Fibroblast of skin of back (primary cell): ENCODE results near the gene SPRR2D.
"Not testable (repeated sequence)": the region's sequence is repeated elsewhere in the genome, so short reads cannot be mapped to it uniquely, and the experiment has no call there.

ENCODE experiments used
- DNase-seq: peaks from one replicate; pipeline ENCODE4 v3.0.0-alpha.2; 2013

Gene SPRR2D

DNA sequence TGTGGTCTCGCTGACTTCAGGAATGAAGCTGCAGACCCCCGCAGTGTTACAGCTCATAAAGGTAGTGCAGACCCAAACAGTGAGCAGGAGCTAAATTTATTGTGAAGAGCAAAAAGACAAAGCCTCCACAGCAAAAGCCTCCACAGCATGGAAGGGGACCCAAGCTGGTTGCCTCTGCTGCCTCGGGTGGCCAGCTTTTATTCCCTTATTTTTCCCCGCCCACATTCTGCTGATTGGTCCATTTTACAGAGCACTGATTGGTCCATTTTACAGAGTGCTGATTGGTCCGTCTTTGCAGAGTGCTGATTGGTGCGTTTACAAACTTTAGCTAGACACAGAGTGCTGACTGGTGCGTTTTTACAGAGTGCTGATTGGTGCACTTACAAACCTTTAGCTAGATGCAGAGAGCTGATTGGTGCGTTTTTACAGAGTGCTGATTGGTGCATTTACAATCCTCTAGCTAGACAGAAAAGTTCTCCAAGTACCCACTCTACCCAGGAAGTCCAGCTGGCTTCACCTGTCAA lies 29.6 kb downstream of the SPRR2D start:
- not testable (repeated sequence) for DNase-seq

DNA sequence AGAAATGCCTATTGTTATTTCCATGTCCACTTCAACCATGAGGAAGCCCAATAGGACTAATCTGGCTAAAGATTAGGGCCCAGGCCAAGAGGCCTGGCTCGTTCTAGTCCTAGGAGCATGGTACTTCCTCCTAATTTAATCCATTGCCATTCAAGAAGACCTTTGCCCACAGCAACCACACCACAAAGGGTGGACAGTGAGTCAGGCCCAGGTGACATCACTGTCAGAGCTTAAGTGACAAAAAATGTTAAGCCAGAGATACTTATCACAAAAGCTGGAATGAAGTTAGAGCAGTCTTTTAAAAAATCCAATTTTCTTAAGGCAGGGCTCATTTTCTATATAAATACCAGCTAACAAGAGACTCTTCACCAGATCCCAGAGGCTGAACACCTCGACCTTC lies 39.5 kb downstream of the SPRR2D start, which contains the start of gene SPRR3:
Gene SPRR3, plus strand, starts transcription at position 368 of the 400 bp plus-strand sequence. CDS start 1,272 bp downstream, outside the sequence.
- DNase-seq, result no peak

DNA sequence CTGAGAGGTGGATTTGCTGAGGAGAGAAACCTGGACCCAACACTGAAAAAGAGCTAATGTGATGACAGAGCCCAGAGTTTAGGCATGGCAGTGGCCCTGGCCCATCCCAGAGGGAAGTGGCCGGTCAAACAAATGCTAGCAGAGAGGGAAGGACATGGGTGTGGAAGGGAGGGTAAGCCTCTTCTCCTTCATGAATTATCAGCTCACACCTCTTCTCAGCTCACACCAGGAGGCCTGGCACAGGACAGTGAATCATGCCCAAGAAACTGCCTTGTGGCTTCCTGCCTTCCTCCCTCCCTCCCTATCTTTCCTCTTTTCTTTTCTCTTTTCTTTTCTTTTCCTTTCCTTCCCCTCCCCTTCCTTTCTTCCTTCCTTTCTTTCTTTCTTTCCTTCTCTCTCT lies 40.6 kb downstream of the SPRR2D start:
- DNase-seq, result no peak

DNA sequence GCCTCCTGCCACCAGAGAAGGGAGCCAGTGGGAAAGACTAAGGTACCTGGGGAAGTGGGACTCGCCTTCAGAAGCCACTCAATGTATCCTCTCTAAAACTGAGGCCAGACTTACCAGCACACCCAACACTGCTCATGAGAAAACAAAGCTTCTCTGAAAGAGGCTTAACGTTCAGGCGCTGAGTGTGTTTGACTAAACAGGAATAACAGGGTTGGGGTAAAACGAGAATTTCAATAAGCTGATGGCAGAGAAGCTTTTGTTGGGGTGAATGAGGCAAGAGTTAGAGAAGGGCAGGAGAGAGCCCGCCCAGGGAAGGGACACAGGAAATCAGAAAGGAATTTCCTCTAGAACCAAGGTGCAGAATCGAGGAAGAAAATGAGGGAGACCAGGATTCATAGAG lies 41.1 kb downstream of the SPRR2D start:
- DNase-seq, result no peak

DNA sequence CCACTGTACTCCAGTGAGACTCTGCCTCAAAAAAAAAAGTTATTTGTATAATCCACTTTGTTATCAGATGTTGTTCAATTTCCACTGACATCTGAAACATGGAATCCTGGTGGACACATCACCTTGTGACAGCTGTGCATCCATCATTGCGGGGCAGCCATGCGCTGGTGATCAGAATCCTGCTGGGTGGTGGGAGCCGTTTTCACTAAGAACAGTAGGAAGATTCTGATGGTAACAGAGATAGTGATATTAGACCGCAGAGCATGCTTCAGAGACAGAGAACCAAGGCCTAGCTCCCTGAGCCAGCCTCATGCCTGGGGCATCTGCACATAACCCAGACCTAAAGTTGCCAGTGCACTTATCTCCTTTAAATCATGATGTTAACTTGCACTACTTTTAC lies 42.4 kb downstream of the SPRR2D start:
- no peak for DNase-seq

DNA sequence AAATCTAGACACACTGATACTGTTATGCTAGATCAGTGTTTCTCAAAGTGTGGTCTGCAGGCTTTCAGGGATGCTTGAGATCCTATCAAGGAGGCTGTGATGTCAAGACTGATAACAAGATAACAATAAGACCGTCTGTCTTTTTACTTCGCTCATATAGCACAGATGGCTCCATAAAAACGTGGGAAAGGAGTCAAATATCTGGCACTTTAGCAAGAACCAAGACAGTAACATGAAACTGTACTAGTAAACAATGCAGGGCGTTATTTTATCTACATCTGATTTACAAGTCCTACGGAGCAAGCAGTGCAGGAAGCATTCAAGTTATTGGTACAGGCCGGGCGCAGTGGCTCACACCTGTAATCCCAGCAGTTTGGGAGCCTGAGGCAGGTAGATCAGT lies 43.0 kb downstream of the SPRR2D start:
- DNase-seq, result no peak

DNA sequence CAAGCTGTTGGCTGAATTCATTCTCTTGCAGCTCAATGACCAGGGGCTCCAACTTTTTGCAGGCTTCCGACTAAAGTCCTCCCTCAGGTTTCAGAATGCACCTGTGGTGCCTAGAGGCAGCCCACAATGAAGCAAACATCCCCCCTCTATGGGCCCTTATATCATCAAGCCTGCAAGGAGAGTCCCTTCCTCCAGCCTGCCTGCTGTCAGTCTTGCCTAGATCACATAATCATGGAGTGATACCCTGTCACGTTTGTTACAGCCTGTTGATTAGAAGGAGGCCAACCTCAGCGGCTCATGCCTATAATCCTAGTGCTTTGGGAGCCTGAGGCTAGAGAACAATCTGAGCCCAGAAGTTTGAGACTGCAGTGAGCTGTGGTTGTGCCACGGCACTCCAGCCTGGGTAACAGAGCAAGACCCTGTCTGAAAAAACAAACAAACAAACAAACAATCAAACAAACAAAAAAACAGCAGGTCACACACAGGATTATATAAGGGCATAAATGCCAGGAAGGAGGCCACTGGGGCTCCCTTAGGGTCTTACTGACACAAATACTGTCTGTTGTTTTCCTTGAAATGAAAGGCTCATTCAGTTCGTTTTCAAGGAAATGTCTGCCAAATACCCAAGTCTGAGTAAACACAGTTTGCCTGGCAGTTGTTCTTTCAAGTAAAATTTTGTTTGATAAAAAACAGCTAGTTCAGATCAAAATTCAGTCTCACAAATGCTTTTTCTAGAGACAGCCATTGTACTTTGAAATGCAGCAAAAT lies 44.1 kb downstream of the SPRR2D start:
- no peak for DNase-seq

DNA sequence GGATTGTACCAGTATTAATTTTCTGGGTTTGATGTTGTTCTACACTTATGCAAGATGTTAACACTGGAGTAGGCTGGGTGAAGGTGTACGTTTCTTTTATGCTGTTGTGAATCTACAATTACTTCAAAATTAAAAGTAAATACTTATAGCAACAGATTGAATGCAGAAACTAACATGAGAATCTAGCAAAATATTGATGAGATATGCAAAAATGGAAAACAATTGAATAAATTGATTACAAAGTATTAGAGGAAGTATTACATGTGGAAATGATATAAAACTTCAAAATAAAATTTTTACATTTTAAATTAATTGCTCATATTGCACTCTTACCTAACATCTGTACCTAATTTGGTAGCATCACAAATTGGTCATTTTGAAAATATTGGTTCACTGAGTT lies 45.1 kb downstream of the SPRR2D start:
- DNase-seq, result no peak

DNA sequence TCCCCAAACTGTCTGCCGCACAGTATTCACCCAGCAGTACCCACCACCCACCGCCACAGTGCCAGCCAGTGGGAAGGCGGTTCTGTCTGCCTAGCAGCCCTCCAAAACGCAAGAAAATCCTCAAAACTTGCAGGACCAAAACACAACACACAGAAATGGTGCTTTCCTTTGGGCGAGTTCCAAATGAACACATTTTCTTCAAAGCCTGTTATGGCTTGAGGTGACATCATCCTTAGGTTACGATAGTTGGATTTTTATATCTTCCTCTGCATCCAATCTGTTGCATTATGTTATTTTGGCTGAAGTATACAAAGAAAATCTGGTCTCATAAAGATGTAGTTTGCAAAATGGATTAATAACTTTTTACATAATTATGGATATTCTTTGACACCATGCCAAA lies 47.7 kb downstream of the SPRR2D start:
- DNase-seq, result no peak
